Stimulated activated CD8-positive, alpha-beta memory T cell treated with anti-CD3 and anti-CD28 coated beads, Interleukin-4, amount 100 ng/mL, for 4 hours (primary cell): ENCODE results near the gene ZFX.
"Not testable (repeated sequence)": the region's sequence is repeated elsewhere in the genome, so short reads cannot be mapped to it uniquely, and the experiment has no call there.

Experiments used
- DNase-seq, 2 donors: peaks; one replicate each; pipeline ENCODE4 v3.0.0-alpha.2; 2020; ENCODE audit warnings: low read depth in 2 of 2, low spot score in 1 of 2

Gene ZFX

DNA sequence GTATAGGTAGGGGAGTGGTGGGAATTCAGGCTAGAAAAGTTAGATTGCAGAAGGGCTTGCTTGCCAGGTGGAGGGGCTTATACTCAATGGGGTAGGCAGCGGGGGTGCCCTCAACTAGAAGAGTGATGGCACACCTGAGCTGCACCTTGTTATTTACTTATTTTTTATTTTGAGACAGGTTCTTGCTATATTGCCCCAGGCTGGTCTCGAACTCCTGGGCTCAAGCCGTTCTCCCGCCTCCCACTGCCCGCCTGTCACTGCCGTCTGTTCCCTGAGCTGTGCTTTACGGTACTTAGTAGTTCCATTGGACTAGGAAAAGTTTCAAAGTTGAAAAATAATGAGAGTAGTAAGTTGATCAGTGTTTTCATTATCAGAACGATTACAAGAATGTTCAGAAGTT is 2.0 kb downstream of the ZFX start:
- no peak for DNase-seq

DNA sequence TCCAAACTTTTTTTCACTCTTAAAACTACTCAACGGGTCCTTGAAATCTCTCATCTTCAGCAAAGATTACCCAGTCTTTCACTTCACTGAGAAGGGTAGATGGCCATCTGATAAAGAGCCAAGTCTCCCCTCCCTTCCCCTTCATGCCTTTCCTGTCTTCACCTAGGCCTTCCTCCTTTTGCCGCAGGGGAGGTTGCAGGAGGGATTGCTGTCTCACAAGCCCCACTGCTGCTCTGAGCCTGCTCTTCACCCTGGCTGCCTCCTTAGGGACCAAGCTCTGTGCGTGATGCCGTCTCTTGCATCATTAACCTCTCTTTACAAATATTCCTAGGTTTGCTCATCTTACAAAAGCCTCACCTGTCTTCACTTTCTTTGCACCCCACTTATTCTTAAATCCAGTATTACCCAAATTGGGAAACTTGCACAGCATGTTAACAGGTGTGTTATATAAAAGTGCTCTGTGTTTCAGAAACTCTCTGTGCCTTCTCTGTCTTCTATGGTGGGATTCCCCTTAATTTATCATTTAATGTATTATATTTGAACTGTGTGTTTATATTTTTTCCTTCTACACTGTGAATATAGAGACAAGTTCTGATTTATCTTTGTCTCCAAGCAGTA is 3.8 kb downstream of the ZFX start:
- no peak for DNase-seq

DNA sequence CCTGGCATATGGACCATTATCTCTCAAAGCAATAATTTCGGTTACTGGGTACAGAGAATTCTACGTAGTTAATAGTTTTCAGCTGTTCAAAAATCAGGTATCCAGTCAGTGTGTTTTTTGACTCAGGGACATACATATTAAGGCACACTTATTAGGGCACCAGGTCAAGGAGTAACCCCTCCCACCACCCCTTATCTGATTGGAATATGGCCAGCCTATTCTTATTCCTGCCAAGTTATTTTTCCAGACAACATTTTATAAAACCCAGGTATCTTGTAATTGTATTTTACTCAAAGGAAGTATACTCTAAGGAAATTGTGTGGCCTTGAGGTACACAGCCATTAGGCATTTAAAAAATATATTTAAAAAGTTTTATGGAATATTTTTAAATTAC is 4.3 kb downstream of the ZFX start:
- DNase-seq: no peak

DNA sequence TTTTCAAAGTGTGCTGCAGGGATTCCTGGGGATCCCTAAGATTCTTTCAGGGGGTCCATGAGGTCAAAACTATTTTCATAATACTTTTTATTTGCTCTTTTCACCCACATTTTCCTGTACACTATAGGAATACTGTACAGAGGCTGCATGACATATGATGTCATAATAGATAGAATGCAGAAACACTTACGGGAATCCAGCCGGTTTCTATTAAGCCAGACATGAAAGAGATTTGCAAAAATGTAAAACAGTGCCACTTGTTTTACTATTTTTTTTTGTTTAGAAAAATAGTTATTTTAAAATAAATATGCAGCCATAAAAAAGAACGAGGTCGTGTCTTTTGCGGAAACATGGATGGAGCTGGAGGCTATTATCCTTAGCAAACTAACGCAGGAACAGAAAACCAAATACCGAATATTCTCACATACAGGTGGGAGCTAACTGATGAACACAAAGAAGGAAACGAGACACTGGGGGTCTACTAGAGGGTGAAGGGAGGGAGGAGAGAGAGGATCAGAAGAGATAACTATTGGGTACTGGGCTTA is 5.0 kb downstream of the ZFX start:
- DNase-seq: no peak

DNA sequence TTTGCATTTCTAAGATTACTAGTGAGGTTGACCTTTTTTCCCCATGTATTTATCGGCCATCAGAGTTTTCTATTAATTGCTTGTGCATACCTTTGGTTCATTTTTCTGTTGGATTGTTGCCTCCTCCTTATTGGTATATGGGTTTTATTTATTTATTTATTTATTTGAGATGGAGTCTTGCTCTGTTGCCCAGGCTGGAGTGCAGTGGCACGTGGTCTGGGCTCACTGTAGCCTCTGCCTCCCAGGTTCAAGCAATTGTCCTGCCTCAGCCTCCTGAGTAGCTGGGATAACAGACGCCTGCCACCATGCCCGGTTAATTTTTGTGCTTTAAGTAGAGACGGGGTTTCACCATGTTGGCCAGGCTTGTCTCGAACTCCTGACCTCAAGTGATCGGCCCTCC is 6.2 kb downstream of the ZFX start:
- DNase-seq: not testable (repeated sequence)

DNA sequence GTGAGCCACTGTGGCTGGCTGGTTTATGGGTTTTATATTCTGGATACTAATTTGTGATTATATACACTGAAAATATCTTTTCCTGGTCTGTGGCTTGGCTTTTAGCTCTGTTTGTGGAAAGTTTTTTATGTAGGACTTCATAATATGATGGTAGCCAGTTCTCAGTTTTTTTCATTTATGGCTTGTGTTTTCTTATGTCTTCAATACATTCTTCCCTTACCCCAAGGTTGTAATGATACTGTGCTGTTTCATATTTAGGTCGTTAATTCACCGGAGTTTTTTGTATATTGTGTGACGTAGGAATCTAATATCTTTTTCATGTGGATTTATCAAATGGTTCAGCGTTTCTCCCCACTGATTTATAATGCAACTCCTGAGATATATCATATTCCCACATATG is 6.6 kb downstream of the ZFX start:
- DNase-seq: no peak

DNA sequence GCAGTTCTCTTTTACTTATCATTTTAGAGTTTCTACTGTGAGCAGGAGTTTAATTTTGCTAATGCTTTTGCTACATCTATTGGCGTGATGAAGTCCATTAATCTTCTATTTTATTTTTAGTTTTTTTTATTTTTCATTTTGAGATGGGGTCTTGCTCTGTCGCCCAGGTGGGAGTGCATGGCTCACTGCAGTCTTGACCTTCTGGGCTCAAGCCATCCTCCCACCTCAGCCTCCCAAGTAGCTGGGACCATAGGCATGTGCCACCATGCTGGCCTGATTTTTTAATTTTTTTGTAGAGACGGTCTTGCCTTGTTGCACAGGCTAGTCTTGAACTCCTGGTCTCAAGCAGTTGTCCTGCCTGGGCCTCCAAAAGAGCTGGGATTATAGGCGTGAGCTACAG is 9.4 kb downstream of the ZFX start:
- DNase-seq: no peak

DNA sequence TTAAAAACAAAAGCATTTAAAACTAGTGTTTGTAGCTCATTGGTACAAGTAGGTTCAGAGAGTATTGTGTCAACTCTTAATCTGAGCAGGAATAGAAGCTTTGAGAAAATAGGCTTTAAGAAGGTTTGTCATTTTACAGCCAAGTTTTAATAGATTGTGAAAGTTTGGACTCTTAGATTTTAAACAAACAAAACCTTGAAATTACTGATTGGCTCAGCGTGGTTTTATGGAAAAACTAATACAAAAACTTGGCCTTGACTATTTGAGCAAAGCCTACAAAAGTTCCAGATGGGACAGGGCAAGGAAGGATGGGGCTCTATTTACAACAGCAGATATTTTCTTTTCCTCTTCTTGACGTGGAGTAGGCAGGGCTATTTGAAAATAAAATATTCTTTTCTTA is 16.5 kb downstream of the ZFX start:
- no peak for DNase-seq

DNA sequence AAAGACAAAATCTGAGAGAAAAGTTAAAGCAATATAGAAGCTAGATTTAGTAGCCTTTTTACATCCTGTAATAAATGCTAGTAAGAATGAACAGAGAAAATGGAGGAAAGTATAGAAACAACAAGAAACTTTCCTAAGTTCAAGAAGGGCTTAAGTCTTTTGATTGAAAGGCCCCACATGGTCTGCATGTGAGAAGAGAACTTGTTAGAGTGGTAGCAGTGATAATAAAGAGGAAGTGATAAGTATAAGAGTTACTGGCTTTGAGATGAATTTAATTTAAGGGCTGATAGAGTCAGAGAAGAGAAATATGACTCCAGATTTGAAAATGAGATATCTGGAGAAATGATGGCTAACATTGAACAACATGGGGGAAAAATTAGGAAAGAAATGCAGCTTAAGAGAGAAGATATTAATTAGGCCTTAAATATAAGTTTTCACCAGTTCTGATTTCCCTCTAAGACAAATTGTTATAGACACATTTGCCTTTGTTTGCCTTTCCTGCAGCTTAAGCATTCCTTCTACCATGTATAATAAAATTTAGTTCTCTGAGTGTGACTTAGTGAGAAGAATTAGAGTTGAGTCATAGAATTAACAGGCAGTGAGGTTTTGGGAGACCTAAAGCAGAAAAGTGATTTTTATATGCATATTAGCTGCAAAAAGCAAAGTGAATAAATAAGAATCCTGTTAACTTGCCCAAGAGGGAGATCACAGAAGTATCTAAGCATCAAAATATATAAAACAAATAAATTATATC is 18.4 kb downstream of the ZFX start:
- no peak for DNase-seq

DNA sequence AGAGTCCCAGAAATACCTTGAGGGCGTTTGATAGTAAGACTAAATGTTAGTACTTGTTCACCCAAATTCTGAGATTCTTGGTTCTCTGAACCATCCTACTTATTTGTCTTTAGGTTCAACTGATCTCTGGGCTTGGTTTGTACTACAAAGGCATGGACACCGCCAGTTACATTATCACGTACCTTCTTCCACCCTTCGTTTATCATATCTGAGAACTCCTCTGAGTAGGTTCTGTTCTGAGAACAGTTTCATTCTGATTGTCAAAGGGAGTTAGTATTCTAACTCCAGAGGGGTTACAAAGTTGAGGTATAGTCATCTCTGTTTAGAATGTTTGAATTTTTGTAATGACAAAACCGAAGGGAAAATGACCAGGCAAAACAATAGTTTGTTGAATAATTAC is 19.3 kb downstream of the ZFX start:
- no peak for DNase-seq

DNA sequence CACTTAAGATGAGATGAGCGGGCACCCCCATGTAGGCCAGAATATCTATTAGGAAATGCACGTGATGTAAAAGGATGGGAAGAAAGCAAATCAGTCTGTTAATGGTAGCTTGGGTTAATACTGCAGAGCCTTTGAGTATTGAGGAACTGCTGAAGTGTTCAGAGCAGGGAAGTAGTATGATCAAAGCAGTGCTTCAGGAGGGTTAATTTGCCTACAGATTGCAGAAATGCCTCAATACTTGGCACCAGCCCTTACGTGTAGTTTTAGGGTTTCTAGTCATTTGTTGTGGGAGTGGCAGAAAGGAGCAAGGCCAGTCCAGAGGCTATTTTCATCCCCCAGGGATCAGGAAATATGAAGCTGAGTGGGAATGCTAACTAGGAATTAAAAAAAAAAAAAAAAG is 19.7 kb downstream of the ZFX start:
- DNase-seq: no peak

DNA sequence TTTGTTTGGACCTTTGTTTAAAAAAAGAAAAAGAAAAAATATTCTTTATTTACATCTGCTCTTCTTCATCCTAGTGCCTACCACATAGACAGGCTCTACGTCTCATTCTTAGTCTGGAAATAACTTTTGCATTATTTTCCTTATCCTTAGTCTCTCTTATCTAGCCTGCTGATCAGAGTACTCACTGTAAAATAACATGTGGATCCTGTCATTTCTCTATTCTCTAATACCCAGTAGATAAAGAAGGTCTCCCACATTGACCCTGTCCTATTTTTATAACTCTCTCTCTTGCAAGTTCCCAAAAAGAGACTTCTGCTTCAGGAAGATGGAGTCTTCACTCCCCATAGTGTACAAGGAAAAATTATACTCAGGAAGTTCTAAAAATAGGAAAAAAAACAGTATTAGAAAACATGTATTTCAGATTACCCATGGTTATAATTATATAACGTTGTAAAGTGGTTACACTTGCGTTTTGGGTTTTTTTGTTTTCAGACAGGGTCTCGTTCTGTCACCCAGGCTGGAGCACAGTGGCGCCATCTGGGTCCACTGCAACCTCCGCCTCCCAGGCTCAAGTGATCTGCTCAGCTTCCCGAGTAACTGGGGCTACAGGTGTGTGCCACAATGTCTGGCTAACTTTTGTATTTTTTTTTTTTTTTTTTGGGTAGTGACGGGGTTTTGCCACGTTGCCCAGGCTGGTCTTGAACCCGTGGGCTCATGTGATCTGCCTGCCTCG is 23.8 kb downstream of the ZFX start:
- no peak for DNase-seq

DNA sequence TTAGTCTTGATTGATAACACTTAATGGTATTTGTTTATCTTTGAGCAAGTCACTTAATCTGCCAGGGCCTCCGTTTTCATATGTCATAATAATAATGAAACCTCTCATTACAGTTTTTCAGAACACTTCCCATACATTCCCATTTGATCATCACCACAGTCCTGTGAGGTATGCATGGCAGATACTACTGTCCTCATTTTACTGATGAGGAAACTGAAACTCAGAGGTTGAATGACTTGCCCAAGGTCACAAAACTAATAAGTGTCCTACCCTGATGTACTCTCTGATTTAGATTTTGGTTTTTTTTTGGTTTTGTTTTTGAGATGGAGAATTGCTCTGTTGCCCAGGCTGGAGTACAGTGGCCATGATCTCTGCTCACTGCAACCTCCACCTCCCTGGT is 25.7 kb downstream of the ZFX start:
- no peak for DNase-seq

DNA sequence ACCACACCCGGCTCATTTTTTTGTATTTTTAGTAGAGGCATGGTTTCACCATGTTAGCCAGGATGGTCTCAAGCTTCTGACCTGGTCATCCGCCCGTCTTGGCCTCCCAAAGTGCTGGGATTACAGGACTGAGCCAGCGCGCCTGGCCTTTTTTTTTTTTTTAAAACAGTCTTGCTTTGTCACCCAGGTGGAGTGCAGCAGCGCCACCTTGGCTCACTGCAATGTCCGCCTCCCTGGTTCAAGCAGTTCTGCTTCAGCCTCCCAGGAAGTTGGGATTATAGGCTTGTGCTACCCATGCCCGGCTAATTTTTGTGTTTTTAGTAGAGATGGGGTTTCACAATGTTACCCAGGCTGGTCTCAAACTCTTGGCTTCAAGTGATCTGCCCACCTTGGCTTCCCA is 28.9 kb downstream of the ZFX start:
- no peak for DNase-seq

DNA sequence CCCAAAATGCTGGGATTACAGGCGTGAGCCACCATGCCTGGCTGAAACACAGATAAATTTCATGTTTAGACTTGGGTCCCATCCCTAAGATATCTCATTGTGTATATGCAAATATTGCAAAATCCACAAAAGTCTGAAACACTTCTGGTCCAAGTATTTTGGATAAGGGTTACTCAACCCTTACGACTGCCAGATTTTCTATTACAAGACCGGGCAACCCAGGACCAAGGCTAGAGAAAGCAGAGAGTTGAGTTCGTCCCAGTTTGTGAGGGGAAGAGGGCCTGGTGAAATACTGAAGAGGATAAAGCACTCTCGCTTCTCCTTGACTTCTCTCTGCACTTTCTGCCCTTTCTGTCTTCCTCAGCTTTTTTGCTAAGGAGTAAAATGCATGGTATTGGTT is 34.5 kb downstream of the ZFX start:
- DNase-seq: no peak

DNA sequence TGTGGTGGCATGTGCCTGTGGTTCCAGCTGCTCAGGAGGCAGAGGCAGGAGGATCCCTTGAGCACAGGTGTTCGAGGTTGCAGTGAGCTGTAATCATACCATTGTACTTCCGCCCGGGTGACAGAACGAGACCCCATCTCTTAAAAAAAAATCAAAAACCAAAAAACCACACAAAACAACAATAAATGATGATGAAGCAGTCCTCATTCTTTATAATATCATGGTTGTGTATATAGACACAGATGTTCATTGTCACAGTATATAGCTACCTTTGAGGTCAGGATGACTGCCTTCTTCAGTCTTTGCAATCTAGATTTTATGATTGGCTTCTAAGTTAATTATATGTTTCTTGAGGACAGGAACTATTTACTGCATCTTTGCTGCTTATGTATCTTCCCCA is 37.0 kb downstream of the ZFX start:
- no peak for DNase-seq

DNA sequence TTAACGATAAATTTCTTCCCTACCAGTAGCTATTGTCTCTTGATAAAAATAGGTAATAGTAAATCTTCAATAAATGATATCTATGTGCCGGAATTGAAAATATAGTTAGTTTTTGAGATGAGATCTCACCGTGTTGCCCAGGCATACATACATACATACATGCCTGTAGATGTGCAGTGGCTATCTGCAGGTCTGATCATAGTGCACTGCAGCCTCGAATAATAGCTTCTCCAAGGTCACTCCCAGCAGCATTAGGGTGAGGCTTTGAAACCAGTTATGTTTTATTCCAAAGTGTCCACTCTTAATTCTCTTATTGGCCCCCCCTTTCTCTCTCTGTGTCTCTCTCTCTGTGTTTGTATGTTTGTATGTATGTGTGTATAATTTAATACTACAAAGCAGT is 37.5 kb downstream of the ZFX start:
- DNase-seq: no peak

DNA sequence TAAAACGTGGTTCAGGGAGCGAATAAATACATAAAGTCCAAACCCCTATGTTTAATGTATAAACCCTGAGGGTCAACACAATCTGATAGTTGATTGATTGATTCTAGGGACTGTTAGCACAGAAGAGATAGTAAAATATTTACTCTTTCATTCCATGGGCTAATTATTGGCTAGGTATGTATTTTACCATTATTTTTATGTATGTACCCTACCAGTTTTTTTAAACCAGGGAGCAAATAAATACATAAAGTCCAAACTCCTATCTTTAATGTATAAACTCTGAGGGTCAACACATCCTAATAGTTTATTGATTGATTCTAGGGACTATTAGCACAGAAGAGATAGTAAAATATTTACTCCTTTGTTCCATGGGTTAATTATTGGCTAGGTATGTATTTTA is 40.0 kb downstream of the ZFX start:
- no peak for DNase-seq

DNA sequence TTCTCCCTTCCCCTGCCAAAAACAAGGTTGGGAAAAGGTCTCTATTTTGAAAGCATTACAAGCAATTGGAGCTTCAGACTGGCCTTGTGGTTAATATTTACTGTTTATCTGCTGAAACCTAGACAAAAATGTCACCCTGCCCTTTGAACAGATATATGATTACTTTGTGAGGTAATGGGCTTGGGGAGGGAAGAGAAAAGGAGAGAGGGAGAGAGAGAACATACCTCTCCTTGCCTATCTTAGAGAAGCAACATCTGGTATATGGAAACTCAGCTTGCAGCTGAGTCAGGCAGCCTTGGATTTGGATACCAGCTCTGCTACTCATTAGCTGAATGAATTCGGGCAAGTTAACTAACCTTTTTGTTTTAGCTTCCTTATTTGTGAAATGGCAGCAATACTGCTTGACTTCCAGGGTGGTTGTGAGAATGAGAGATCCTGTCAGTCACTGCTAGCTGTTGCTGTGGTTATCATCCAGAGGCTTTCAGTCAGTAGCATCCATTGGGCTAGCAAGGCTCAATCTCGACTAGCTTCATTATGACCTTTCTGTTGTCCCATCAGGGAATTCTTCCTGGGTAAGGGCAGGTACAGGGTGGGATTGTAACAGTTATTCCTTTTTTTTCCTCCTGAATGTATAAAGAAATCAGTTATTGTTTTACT is 41.1 kb downstream of the ZFX start:
- no peak for DNase-seq

DNA sequence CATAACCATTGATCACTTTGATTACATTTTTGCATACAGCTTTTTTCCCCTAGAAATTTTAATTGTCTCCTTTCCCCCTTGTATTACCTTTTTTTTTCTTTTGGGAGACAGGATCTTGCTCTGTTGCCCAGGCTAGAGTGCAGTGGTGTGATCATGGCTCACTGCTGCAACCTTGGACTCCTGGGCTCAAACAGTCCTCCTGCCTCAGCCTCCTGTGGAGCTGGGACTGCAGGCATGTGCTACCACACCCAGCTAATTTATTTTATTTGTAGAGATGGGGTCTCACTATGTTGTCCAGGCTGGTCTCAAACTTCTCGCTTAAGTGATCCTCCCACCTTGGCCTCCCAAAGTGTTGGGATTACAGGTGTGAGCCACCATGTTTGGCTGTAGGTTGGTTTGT is 47.0 kb downstream of the ZFX start:
- DNase-seq: no peak

DNA sequence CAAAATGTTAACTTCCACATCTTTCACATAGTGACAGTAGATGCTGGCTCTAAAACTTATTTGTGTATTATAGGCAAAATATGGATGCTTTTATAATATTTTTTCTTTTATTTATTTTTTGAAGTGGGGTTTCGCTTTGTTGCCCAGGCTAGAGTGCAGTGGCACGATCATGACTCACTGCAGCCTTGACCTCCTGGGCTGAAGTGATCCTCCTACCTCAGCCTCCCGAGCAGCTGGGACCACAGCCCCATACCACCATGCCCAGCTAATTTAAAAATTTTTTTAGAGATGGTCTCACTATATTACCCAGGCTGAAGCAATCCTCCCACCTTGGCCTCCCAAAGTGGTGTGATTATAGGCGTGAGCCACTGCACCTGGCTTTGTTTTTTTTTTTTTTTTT is 48.6 kb downstream of the ZFX start:
- DNase-seq: no peak

DNA sequence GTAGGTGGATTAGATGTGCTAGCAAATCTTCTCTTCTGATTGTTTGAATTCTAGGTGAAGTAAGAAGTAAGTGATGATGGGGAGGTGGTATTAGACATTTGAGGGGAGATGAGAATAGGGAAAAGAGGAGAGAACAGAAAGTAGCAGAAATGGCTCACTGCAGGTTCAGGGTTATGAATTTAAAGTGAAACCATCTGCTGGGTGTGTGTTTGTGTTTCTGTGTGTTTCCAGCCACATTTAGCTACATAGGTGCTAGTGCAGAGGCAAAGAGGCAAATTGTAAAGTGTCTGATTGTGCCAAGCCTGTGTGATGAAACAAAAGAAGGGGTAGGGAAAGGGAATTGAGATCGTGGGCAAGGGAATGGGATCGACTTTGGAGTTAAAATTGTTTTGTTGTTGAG is 50.6 kb downstream of the ZFX start:
- no peak for DNase-seq
